Ishikawa (cell line): ENCODE results near the gene CAPZB.

Experiments
- CEBPB ChIP-seq: IDR thresholded peaks from 2 replicates; pipeline ENCODE4 v1.6.1; 2012
- CREB1 ChIP-seq: IDR thresholded peaks from 2 replicates; pipeline ENCODE4 v1.6.1; 2012; ENCODE audit warnings: low read depth
- EGR1 ChIP-seq: IDR thresholded peaks from 2 replicates; pipeline ENCODE4 v1.6.1; 2012
- EP300 ChIP-seq: IDR thresholded peaks from 2 replicates; pipeline ENCODE4 v1.6.1; 2012; ENCODE audit warnings: borderline replicate concordance
- FOXM1 ChIP-seq: IDR thresholded peaks from 2 replicates; pipeline ENCODE4 v1.6.1; 2012; ENCODE audit warnings: low read depth, borderline replicate concordance
- MAX ChIP-seq: IDR thresholded peaks from 2 replicates; pipeline ENCODE4 v1.6.1; 2012
- NFIC ChIP-seq: IDR thresholded peaks from 2 replicates; pipeline ENCODE4 v1.6.1; 2012
- RAD21 ChIP-seq: IDR thresholded peaks from 2 replicates; pipeline ENCODE4 v1.6.1; 2012; ENCODE audit warnings: low read depth
- REST ChIP-seq: IDR thresholded peaks from 2 replicates; pipeline ENCODE4 v1.6.1; 2012; ENCODE audit warnings: low read depth, mild to moderate bottlenecking
- TAF1 ChIP-seq: IDR thresholded peaks from 2 replicates; pipeline ENCODE4 v1.6.1; 2012; ENCODE audit warnings: low read depth, mild to moderate bottlenecking
- TCF12 ChIP-seq: IDR thresholded peaks from 2 replicates; pipeline ENCODE4 v1.6.1; 2012; ENCODE audit warnings: low read depth
- TEAD4 ChIP-seq: IDR thresholded peaks from 2 replicates; pipeline ENCODE4 v1.6.1; 2012
- YY1 ChIP-seq: IDR thresholded peaks from 2 replicates; pipeline ENCODE4 v1.6.1; 2012; ENCODE audit warnings: low read depth
- ZBTB7A ChIP-seq: IDR thresholded peaks from 2 replicates; pipeline ENCODE4 v1.6.1; 2012; ENCODE audit warnings: low read depth
- TF ChIP-seq, protein P1 (sequence below): IDR thresholded peaks from 2 replicates; pipeline ENCODE4 v1.6.1; 2012

The CAPZB gene

DNA sequence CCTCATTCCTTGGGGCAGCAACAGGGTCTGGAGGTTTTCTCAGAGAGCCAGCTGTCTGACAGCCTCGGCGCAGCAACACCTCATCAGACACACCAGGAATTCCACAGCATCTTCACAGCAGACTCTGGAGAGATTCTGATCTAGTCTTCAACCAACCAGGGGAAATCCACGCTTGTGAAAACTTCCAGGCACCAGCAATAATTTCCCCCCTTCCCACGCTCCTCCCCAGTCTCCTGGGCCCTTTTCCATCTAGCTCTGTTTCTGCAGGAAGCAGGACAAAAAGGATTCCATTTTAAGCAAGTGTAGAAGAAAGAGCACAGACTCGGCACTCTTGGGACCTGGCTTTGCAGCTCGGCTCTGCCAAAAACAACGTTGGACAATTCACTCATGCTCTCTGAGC is 44.3 kb upstream of the CAPZB start:
- no peak for TF ChIP-seq TEAD4
- TF ChIP-seq ZBTB7A: no peak
- no peak for TF ChIP-seq NFIC
- TF ChIP-seq EGR1: no peak
- TF ChIP-seq TAF1: no peak

- no peak for TF ChIP-seq TEAD4
- no peak for TF ChIP-seq RAD21
- no peak for TF ChIP-seq ZBTB7A
- TF ChIP-seq MAX: no peak
- no peak for TF ChIP-seq TAF1
Observed at GRCh38 chr1:19528438-19528837, 43.1 kb upstream of the CAPZB start.

DNA sequence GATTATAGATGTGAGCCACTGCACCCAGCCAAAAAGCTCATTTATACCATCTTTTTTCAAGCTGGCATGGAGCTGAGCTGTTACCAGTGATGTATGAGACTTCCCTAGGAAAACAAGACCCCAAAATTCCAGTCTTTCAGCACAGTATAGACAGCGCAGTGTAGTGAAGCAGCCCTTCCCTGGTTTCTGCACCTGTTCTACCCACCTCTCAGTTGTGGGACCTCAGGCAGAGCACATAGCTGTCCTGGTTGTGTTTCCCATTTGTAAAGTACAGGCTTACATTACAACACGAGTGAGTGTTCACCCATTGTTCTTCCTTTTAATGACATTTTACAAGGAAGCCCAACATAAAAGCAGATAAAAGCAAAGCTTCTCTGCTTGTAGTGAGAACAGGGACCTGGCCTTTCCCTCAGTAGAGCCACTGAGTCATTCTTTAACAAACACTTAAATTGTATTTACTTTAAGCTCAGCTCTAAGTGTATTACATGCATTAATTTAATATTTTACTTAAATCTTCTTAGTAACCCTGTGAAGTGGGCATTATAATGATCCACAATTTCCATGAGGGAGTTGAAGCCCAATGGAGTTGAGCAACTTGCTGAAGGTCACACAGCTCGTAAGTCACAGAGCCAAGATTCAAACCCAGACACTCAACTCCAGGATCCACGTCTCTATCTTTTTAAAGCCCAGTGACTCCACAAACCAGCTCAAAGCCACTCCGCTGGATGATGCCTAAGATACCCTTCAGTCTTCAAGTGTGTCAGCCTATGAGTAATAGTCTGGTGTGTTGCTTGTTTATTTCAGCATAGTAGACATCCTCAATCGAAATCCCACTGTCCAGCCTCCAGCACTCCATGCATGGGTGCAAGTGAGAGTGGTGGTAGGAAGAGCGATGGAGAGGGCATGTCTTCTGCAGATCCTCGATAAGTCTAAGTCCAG is 40.5 kb upstream of the CAPZB start:
- TF ChIP-seq MAX (no peak), FOXM1 (no peak), ZBTB7A (no peak), TCF12 (no peak), YY1 (no peak), EGR1 (no peak), CREB1 (no peak), EP300 (no peak)

DNA sequence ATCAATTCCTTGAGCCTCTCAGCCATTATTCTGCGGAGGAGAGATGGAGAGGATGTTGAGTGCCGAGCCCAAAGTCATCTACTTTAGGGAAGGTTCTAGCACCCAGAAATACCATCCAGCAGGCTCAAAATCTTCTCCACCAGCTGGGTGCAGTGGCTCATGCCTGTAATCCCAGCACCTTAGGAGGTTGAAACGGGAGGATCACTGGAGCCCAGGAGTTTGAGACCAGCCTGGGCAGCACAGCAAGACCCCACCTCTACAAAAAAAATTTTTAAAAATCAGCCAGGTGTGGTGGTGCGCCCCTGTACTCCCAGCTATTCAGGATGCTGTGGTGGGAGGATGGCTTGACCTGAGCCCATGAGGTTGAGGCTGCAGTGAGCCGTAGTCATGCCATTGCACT is 39.5 kb upstream of the CAPZB start:
- TF ChIP-seq ZBTB7A: no peak

DNA sequence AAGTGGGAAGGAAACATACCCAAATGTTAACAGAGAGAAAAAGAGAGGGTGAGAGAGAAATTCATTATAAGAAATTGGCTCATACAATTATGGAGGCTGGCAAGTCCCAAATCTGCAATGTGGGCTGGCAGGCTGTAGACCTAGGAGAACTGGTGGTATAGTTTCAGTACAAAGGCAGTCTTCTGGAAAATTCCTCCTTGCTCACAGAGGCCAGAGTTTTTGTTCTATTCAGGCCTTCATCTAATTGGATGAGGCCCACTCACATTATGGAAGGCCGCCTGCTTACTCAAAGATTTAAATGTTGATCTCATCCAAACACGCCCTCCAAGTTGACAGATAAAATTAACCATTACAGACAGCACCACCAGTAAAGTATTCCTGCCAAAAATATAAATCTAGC is 36.1 kb upstream of the CAPZB start:
- TF ChIP-seq REST (no peak), CEBPB (no peak), TCF12 (no peak), EGR1 (no peak), CREB1 (no peak), RAD21 (no peak), ZBTB7A (no peak), TAF1 (no peak), YY1 (no peak), TEAD4 (no peak), MAX (no peak), NFIC (no peak), FOXM1 (no peak), EP300 (no peak)
- TF ChIP-seq, protein P1, sequence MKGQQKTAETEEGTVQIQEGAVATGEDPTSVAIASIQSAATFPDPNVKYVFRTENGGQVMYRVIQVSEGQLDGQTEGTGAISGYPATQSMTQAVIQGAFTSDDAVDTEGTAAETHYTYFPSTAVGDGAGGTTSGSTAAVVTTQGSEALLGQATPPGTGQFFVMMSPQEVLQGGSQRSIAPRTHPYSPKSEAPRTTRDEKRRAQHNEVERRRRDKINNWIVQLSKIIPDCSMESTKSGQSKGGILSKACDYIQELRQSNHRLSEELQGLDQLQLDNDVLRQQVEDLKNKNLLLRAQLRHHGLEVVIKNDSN: no peak

GRCh38 chr1:19517017-19517416 is 31.7 kb upstream of the CAPZB start:
- TF ChIP-seq TCF12 (no peak), TEAD4 (no peak), MAX (no peak), ZBTB7A (no peak), FOXM1 (no peak), CEBPB (no peak), EGR1 (no peak), TAF1 (no peak), NFIC (no peak), YY1 (no peak), CREB1 (no peak), RAD21 (no peak), REST (no peak), EP300 (no peak)
- TF ChIP-seq, protein P1: no peak
